ENCODE data around the gene PRR14. TPM values are rescaled to one million over a fixed set of nuclear protein-coding genes. Genes with fewer than 3 reads are reported as not detected.

PRR14 gene
- total and polyA plus RNA-seq, 2 donors (not counting 1 experiment from before 2014, with no cell fraction given), result 2.5 to 6.6 TPM

- no peak overlapping the region for H3K27ac ChIP-seq (ENCODE audit: insufficient read depth, low read length)
- no peak overlapping the region for H3K9ac ChIP-seq (ENCODE audit: insufficient read depth, low read length)
- no peak overlapping the region for H3K4me3 ChIP-seq (replicated peaks in 1 of 4; ENCODE audit: control extremely low read depth in 1 of 4, insufficient read depth in 1 of 4, low read depth in 3 of 4, low read length in 4 of 4)
- TF ChIP-seq EZH2 (IDR thresholded peaks at IDR 0.05; ENCODE audit: low read length, missing control alignments) (no peak), CTCF (conservative IDR thresholded peaks at IDR 0.05 in 1 of 2, IDR thresholded peaks at IDR 0.05 in 1 of 2; ENCODE audit: low read depth in 1 of 2, low read length in 2 of 2) (no peak)
- peaks cover 49% of the 10 kb centered on the region for H3K36me3 ChIP-seq (ENCODE audit: control insufficient read depth, insufficient read depth, low read length)
- H3K79me2 ChIP-seq (ENCODE audit: control insufficient read depth, insufficient read depth, low read length), result peaks cover 53% of the 10 kb centered on the region
- H3K4me1 ChIP-seq (ENCODE audit: control insufficient read depth, extremely low read depth, insufficient read depth, low read length), result peaks cover 9% of the 10 kb centered on the region
- H4K20me1 ChIP-seq (ENCODE audit: control insufficient read depth, extremely low read depth, insufficient read depth, low read length), result no peaks in the 10 kb centered on the region
- no peak for DNase-seq (ENCODE audit: low read depth in 2 of 2)
- H3K4me2 ChIP-seq (ENCODE audit: extremely low read depth, insufficient read depth, low read length), result no peak overlapping the region
- H3K27me3 ChIP-seq (ENCODE audit: control insufficient read depth, insufficient read depth, low read length), result no peaks in the 10 kb centered on the region
- H3K9me3 ChIP-seq (ENCODE audit: control insufficient read depth, insufficient read depth, low read depth, low read length), result no peaks in the 10 kb centered on the region
- H2AFZ ChIP-seq (ENCODE audit: low read length), result no peak overlapping the region
Measured at GRCh38 chr16:30663820-30664219, 13.1 kb downstream of the PRR14 start.

- TF ChIP-seq CTCF (conservative IDR thresholded peaks at IDR 0.05 in 1 of 2, IDR thresholded peaks at IDR 0.05 in 1 of 2; ENCODE audit: low read depth in 1 of 2, low read length in 2 of 2) (no peak), EZH2 (IDR thresholded peaks at IDR 0.05; ENCODE audit: low read length, missing control alignments) (no peak)
- H3K36me3 ChIP-seq (ENCODE audit: control insufficient read depth, insufficient read depth, low read length), result peaks cover 54% of the 10 kb centered on the region
- H3K27ac ChIP-seq (ENCODE audit: insufficient read depth, low read length), result no peak overlapping the region
- H3K27me3 ChIP-seq (ENCODE audit: control insufficient read depth, insufficient read depth, low read length), result no peaks in the 10 kb centered on the region
- H4K20me1 ChIP-seq (ENCODE audit: control insufficient read depth, extremely low read depth, insufficient read depth, low read length), result no peaks in the 10 kb centered on the region
- H3K4me1 ChIP-seq (ENCODE audit: control insufficient read depth, extremely low read depth, insufficient read depth, low read length), result peaks cover 9% of the 10 kb centered on the region
- no peak overlapping the region for H3K4me2 ChIP-seq (ENCODE audit: extremely low read depth, insufficient read depth, low read length)
- H3K79me2 ChIP-seq (ENCODE audit: control insufficient read depth, insufficient read depth, low read length), result peaks cover 52% of the 10 kb centered on the region
- H3K4me3 ChIP-seq (replicated peaks in 1 of 4; ENCODE audit: control extremely low read depth in 1 of 4, insufficient read depth in 1 of 4, low read depth in 3 of 4, low read length in 4 of 4), result no peak overlapping the region
- H3K9me3 ChIP-seq (ENCODE audit: control insufficient read depth, insufficient read depth, low read depth, low read length), result no peaks in the 10 kb centered on the region
- H3K9ac ChIP-seq (ENCODE audit: insufficient read depth, low read length), result no peak overlapping the region
- H2AFZ ChIP-seq (ENCODE audit: low read length), result no peak overlapping the region
- no peak for DNase-seq (ENCODE audit: low read depth in 2 of 2)
Measured at GRCh38 chr16:30664616-30665109, 13.9 kb downstream of the PRR14 start.

- H3K4me2 ChIP-seq (ENCODE audit: extremely low read depth, insufficient read depth, low read length), result no peak overlapping the region
- TF ChIP-seq EZH2 (IDR thresholded peaks at IDR 0.05; ENCODE audit: low read length, missing control alignments), result no peak
- TF ChIP-seq CTCF (conservative IDR thresholded peaks at IDR 0.05 in 1 of 2, IDR thresholded peaks at IDR 0.05 in 1 of 2; ENCODE audit: low read depth in 1 of 2, low read length in 2 of 2), result no peak
- no peak overlapping the region for H2AFZ ChIP-seq (ENCODE audit: low read length)
- peaks cover 46% of the 10 kb centered on the region for H3K79me2 ChIP-seq (ENCODE audit: control insufficient read depth, insufficient read depth, low read length)
- no peak overlapping the region for H3K4me3 ChIP-seq (replicated peaks in 1 of 4; ENCODE audit: control extremely low read depth in 1 of 4, insufficient read depth in 1 of 4, low read depth in 3 of 4, low read length in 4 of 4)
- no peak overlapping the region for H3K27ac ChIP-seq (ENCODE audit: insufficient read depth, low read length)
- DNase-seq (ENCODE audit: low read depth in 2 of 2), result no peak
- no peak overlapping the region for H3K9ac ChIP-seq (ENCODE audit: insufficient read depth, low read length)
- no peaks in the 10 kb centered on the region for H3K27me3 ChIP-seq (ENCODE audit: control insufficient read depth, insufficient read depth, low read length)
- H4K20me1 ChIP-seq (ENCODE audit: control insufficient read depth, extremely low read depth, insufficient read depth, low read length), result no peaks in the 10 kb centered on the region
- peaks cover 9% of the 10 kb centered on the region for H3K4me1 ChIP-seq (ENCODE audit: control insufficient read depth, extremely low read depth, insufficient read depth, low read length)
- peaks cover 57% of the 10 kb centered on the region for H3K36me3 ChIP-seq (ENCODE audit: control insufficient read depth, insufficient read depth, low read length)
- no peaks in the 10 kb centered on the region for H3K9me3 ChIP-seq (ENCODE audit: control insufficient read depth, insufficient read depth, low read depth, low read length)
Measured at GRCh38 chr16:30665155-30665829, 14.5 kb downstream of the PRR14 start.

Data from fibroblast of lung (primary cell).